DND-41 (cell line): ENCODE results near the gene NPEPL1.
A peak's percentile ranks its signal among the peaks of the same experiment; 100 is the strongest.
"Not testable (repeated sequence)": the region's sequence is repeated elsewhere in the genome, so short reads cannot be mapped to it uniquely, and the experiment has no call there.

Experiments
- ATAC-seq: fragments of 200-7000 bp; cut with Tn5 transposase; 3 replicates; pipeline ENCODE4 v1.9.1; 2021; ENCODE audit warnings: low read depth; ENCODE audit not compliant: insufficient read depth
- DNase-seq: peaks from one replicate; pipeline ENCODE4 v3.0.0-alpha.2; 2020
- H2AFZ ChIP-seq: 2 replicates; pipeline ENCODE4 v1.6.0; 2012; ENCODE audit warnings: low read depth, low read length
- H3K27ac ChIP-seq: 2 replicates; pipeline ENCODE4 v1.5.1; 2012; ENCODE audit warnings: low read length, inconsistent platforms
- H3K27me3 ChIP-seq: fragments of 200-600 bp; sonication (generic); 2 replicates; pipeline ENCODE4 v1.6.0; 2012; ENCODE audit warnings: low read length, mild to moderate bottlenecking, inconsistent platforms; ENCODE audit not compliant: insufficient read depth, poor library complexity
- H3K36me3 ChIP-seq: 2 replicates; pipeline ENCODE4 v1.5.1; 2012; ENCODE audit warnings: low read length, inconsistent platforms; ENCODE audit not compliant: insufficient read depth
- H3K4me1 ChIP-seq: 2 replicates; pipeline ENCODE4 v1.5.1; 2012; ENCODE audit warnings: mild to moderate bottlenecking, low read length; ENCODE audit not compliant: insufficient read depth
- H3K4me2 ChIP-seq: 2 replicates; pipeline ENCODE4 v1.6.0; 2012; ENCODE audit warnings: mild to moderate bottlenecking, moderate library complexity, low read length, inconsistent platforms; ENCODE audit not compliant: insufficient read depth
- H3K4me3 ChIP-seq, 2 experiments: fragments of 200-600 bp in 1 of 2; shearing (Covaris generic) in 1 of 2; 2 replicates each; pipeline ENCODE4 v1.5.1; 2012 to 2016; ENCODE audit warnings: inconsistent platforms in 2 of 2, low read length in 2 of 2, mild to moderate bottlenecking in 2 of 2, low read depth in 1 of 2, moderate library complexity in 1 of 2
- H3K79me2 ChIP-seq: 2 replicates; pipeline ENCODE4 v1.6.0; 2012; ENCODE audit warnings: low read length, inconsistent platforms; ENCODE audit not compliant: insufficient read depth
- H3K9ac ChIP-seq: 2 replicates; pipeline ENCODE4 v1.6.0; 2012; ENCODE audit warnings: low read depth, mild to moderate bottlenecking, inconsistent platforms, low read length, moderate library complexity
- H3K9me3 ChIP-seq: 2 replicates; pipeline ENCODE4 v1.5.1; 2012; ENCODE audit warnings: low read length, moderate library complexity, mild to moderate bottlenecking, inconsistent platforms; ENCODE audit not compliant: insufficient read depth, severe bottlenecking
- H4K20me1 ChIP-seq: 2 replicates; pipeline ENCODE4 v1.6.0; 2012; ENCODE audit warnings: low read length; ENCODE audit not compliant: insufficient read depth
- CTCF ChIP-seq: IDR thresholded peaks from 2 replicates; pipeline ENCODE4 v1.5.1; 2012; ENCODE audit warnings: borderline replicate concordance, low read length, moderate library complexity, mild to moderate bottlenecking; ENCODE audit not compliant: poor library complexity, severe bottlenecking; ENCODE audit errors: extremely low read depth
- EZH2 ChIP-seq: IDR thresholded peaks from 3 replicates; pipeline ENCODE4 v1.6.1; 2012; ENCODE audit warnings: borderline replicate concordance, low read depth, mild to moderate bottlenecking, moderate library complexity, low read length, inconsistent platforms; ENCODE audit not compliant: severe bottlenecking

Gene NPEPL1

GRCh38 chr20:58692579-58693225, at the start of gene NPEPL1:
Gene NPEPL1 (plus strand): TSS chr20:58692800. CDS start chr20:58692901, 101 bp downstream.
- Histone ChIP-seq H3K36me3 (peaks cover 36% of the 10 kb centered on the region), H3K9me3 (no peaks in the 10 kb centered on the region), H3K9ac (peak within 1 kb of the TSS; percentile 77), H4K20me1 (no peaks in the 10 kb centered on the region; the same call in 1 of the 2 replicates), H3K79me2 (peaks cover 21% of the 10 kb centered on the region), H3K4me1 (peaks cover 28% of the 10 kb centered on the region), H3K27ac (peak within 1 kb of the TSS; percentile 78), H3K4me2 (peak within 1 kb of the TSS; percentile 83), H2AFZ (peak within 1 kb of the TSS; percentile 97), H3K4me3 (peak within 1 kb of the TSS; percentile 35 to 72; a peak in 3 of 4 replicates), H3K27me3 (no peaks in the 10 kb centered on the region)
- TF ChIP-seq EZH2: no peak
- TF ChIP-seq CTCF: peak; percentile 56
- DNase-seq: peak; percentile 61
- ATAC-seq: peak; percentile 84

GRCh38 chr20:58642896-58643295, 49.7 kb upstream of the NPEPL1 start:
- not testable (repeated sequence) for H3K27ac ChIP-seq, DNase-seq, H3K4me1 ChIP-seq, H3K9me3 ChIP-seq, H4K20me1 ChIP-seq, H3K9ac ChIP-seq, H3K4me2 ChIP-seq, H3K79me2 ChIP-seq, H3K4me3 ChIP-seq, H2AFZ ChIP-seq, ATAC-seq, H3K36me3 ChIP-seq
- H3K27me3 ChIP-seq: peaks cover 16% of the 10 kb centered on the region

- Histone ChIP-seq H3K4me2 (no peak overlapping the region), H4K20me1 (no peaks in the 10 kb centered on the region), H3K9me3 (no peaks in the 10 kb centered on the region), H3K4me3 (no peak overlapping the region), H3K27ac (no peak overlapping the region), H3K27me3 (peaks cover 9% of the 10 kb centered on the region), H2AFZ (no peak overlapping the region), H3K9ac (no peak overlapping the region), H3K36me3 (no peaks in the 10 kb centered on the region), H3K79me2 (no peaks in the 10 kb centered on the region), H3K4me1 (peaks cover 15% of the 10 kb centered on the region)
- TF ChIP-seq EZH2 (no peak), CTCF (no peak)
- DNase-seq (no peak), ATAC-seq (no peak)
These were observed 47.1 kb upstream of the NPEPL1 start for GRCh38 chr20:58645412-58645968.

- H4K20me1 ChIP-seq: peaks cover 2% of the 10 kb centered on the region; the same call in 1 of the 2 replicates
- H2AFZ ChIP-seq: no peak overlapping the region
- peaks cover 15% of the 10 kb centered on the region for H3K4me1 ChIP-seq
- ATAC-seq (no peak), DNase-seq (no peak)
- no peak for TF ChIP-seq EZH2
- no peak for TF ChIP-seq CTCF
- H3K27me3 ChIP-seq: peaks cover 4% of the 10 kb centered on the region
- peaks cover 2% of the 10 kb centered on the region; the same call in 1 of the 2 replicates for H3K36me3 ChIP-seq
- no peaks in the 10 kb centered on the region for H3K9me3 ChIP-seq
- H3K79me2 ChIP-seq: peaks cover 4% of the 10 kb centered on the region
- no peak overlapping the region for H3K9ac ChIP-seq
- H3K27ac ChIP-seq: no peak overlapping the region
- H3K4me3 ChIP-seq: no peak overlapping the region
- no peak overlapping the region for H3K4me2 ChIP-seq
These were observed 46.3 kb upstream of the NPEPL1 start for GRCh38 chr20:58646257-58646656.
